Left cardiac atrium (tissue), 4 donors: ENCODE measurements around the gene ZAR1. TPM values are rescaled to one million over a fixed set of nuclear protein-coding genes. Genes with fewer than 3 reads are reported as not detected.
"Not testable (repeated sequence)": the region's sequence is repeated elsewhere in the genome, so short reads cannot be mapped to it uniquely, and the experiment has no call there.

Experiments used
- ATAC-seq, 2 donors: fragments of 200-7000 bp; cut with Tn5 transposase; one replicate each; pipeline ENCODE4 v1.9.1; 2020; ENCODE audit warnings: mild to moderate bottlenecking in 2 of 2, moderate library complexity in 2 of 2
- DNase-seq: peaks from one replicate; pipeline ENCODE4 v3.0.0-alpha.2; 2020
- intact Hi-C, 2 donors: fragments of 100-400 bp; cut with DNase I; formaldehyde crosslinking; loops; one replicate each; pipeline versions ENCODE4 v1.14.1 to v1.15.1; 2022 to 2023
- long read RNA-seq: library from polyadenylated mRNA; unstranded; transcript quantifications from one replicate; pipeline ENCODE4 v2.0.0, GENCODE V29; 2021
- total RNA-seq, 2 donors: library from RNA; stranded (reverse); fragmentation: NEBNext Ultra II Directional; extraction: Animal tissue kit (Norgen Biotek cat#: 25700); gene quantifications; one replicate each; pipeline ENCODE4 v1.2.1, GENCODE V29; 2021
- donor health status: DM: no; HTN: yes; CAD: no.
- donor health status: DM: no; HTN: yes; CAD: no; lungs with severe emphysema.
- donor health status: DM: yes; HTN: yes; CAD: no.
- donor health status: Dilated cardiomyopathy.

ZAR1 gene
- total RNA-seq, result not detected
- long read RNA-seq, result 0 reads

GRCh38 chr4:48490012-48490679 is at the start of gene ZAR1:
Gene ZAR1 (plus strand): TSS chr4:48490252. CDS start chr4:48490292, 40 bp downstream.
- intact Hi-C loops, result no loop called here
- DNase-seq (no peak), ATAC-seq (peak; percentile 41 to 46)

GRCh38 chr4:48440914-48441313 is 49.1 kb upstream of the ZAR1 start:
- intact Hi-C loops, DNase-seq, ATAC-seq: not testable (repeated sequence)

- intact Hi-C loops, result no loop called here
- ATAC-seq, result no peak
- no peak for DNase-seq
Observed at GRCh38 chr4:48445704-48446103, 44.3 kb upstream of the ZAR1 start.

GRCh38 chr4:48446642-48447041 is 43.4 kb upstream of the ZAR1 start:
- intact Hi-C loops, result no loop called here
- ATAC-seq (no peak), DNase-seq (no peak)

GRCh38 chr4:48449151-48449550 is 40.9 kb upstream of the ZAR1 start:
- DNase-seq, result no peak
- ATAC-seq, result no peak
- intact Hi-C loops, result no loop called here

- intact Hi-C loops, result no loop called here
- DNase-seq (no peak), ATAC-seq (no peak)
Observed at GRCh38 chr4:48450740-48451139, 39.3 kb upstream of the ZAR1 start.

GRCh38 chr4:48451656-48452055 is 38.4 kb upstream of the ZAR1 start:
- DNase-seq, intact Hi-C loops, ATAC-seq: not testable (repeated sequence)

- no peak for DNase-seq
- ATAC-seq, result no peak
- intact Hi-C loops, result no loop called here
Observed at GRCh38 chr4:48454591-48454990, 35.5 kb upstream of the ZAR1 start.

- DNase-seq (no peak), ATAC-seq (no peak)
- intact Hi-C loops, result no loop called here
Observed at GRCh38 chr4:48461000-48461399, 29.1 kb upstream of the ZAR1 start.

- ATAC-seq, result no peak
- intact Hi-C loops, result no loop called here
- no peak for DNase-seq
Observed at GRCh38 chr4:48462363-48462762, 27.7 kb upstream of the ZAR1 start.

- no peak for DNase-seq
- no peak for ATAC-seq
- intact Hi-C loops, result no loop called here
Observed at GRCh38 chr4:48467442-48467841, 22.6 kb upstream of the ZAR1 start.

GRCh38 chr4:48467891-48468290 is 22.2 kb upstream of the ZAR1 start:
- DNase-seq, result no peak
- ATAC-seq, result no peak
- intact Hi-C loops, result no loop called here

GRCh38 chr4:48470137-48470536 is 19.9 kb upstream of the ZAR1 start:
- intact Hi-C loops, result no loop called here
- ATAC-seq (no peak), DNase-seq (no peak)

GRCh38 chr4:48470570-48470969 is 19.5 kb upstream of the ZAR1 start:
- ATAC-seq, result no peak
- intact Hi-C loops, result no loop called here
- DNase-seq, result no peak

- DNase-seq (no peak), ATAC-seq (no peak)
- intact Hi-C loops, result no loop called here
Observed at GRCh38 chr4:48472794-48473193, 17.3 kb upstream of the ZAR1 start.

GRCh38 chr4:48475770-48476169 is 14.3 kb upstream of the ZAR1 start:
- DNase-seq, result no peak
- intact Hi-C loops, result no loop called here
- ATAC-seq, result peak in 1 of 2 donors; percentile 49

- DNase-seq, result no peak
- no peak for ATAC-seq
- intact Hi-C loops, result no loop called here
Observed at GRCh38 chr4:48478273-48478672, 11.8 kb upstream of the ZAR1 start.

- intact Hi-C loops, result no loop called here
- DNase-seq, result no peak
- ATAC-seq, result no peak
Observed at GRCh38 chr4:48481581-48481980, 8.5 kb upstream of the ZAR1 start.

GRCh38 chr4:48483006-48483776 is 6.9 kb upstream of the ZAR1 start, which contains the start of gene SLC10A4:
Gene SLC10A4 (plus strand): TSS chr4:48483343. CDS start chr4:48483562, 219 bp downstream.
- ATAC-seq (peak; percentile 35 to 53), DNase-seq (no peak)
- intact Hi-C loops, result no loop called here

- DNase-seq, result no peak
Observed at GRCh38 chr4:48483777-48484493, 6.1 kb upstream of the ZAR1 start.

More at GRCh38 chr4:48483777-48484493, 6.1 kb upstream of the ZAR1 start:
- intact Hi-C loops, result no loop called here
- ATAC-seq, result peak in 1 of 2 donors; percentile 37
